ENCODE data around the gene ANAPC5. TPM values are rescaled to one million over a fixed set of nuclear protein-coding genes. Genes with fewer than 3 reads are reported as not detected.

ANAPC5 gene
- 94.1 TPM for polyA plus RNA-seq (2013, experiment 1 of 2)
- polyA plus RNA-seq (2013, experiment 2 of 2): 89.3 TPM

GRCh38 chr12:121351820-121352681, at the start of gene ANAPC5:
Gene ANAPC5 (minus strand): TSS chr12:121352411. CDS start chr12:121352340, 71 bp downstream.
- Histone ChIP-seq H3K9me3 (ENCODE audit: control insufficient read depth, low read length) (no peaks in the 10 kb centered on the region), H3K36me3 (ENCODE audit: control insufficient read depth, insufficient read depth, low read length) (peaks cover 7% of the 10 kb centered on the region), H3K4me3 (ENCODE audit: extremely low read depth, insufficient read depth, low read length, poor library complexity, severe bottlenecking) (peak within 1 kb of the TSS; percentile 85), H3K4me1 (ENCODE audit: control insufficient read depth, insufficient read depth, low read length, poor library complexity, severe bottlenecking) (no peaks in the 10 kb centered on the region), H3K27ac (ENCODE audit: low read depth, low read length, severe bottlenecking) (peak within 1 kb of the TSS; percentile 85)
- WGBS, 2 experiments (ENCODE audit: insufficient coverage in 2 of 2): 0% methylated on average over 39 to 46 of the region's 49 CpGs

DNA sequence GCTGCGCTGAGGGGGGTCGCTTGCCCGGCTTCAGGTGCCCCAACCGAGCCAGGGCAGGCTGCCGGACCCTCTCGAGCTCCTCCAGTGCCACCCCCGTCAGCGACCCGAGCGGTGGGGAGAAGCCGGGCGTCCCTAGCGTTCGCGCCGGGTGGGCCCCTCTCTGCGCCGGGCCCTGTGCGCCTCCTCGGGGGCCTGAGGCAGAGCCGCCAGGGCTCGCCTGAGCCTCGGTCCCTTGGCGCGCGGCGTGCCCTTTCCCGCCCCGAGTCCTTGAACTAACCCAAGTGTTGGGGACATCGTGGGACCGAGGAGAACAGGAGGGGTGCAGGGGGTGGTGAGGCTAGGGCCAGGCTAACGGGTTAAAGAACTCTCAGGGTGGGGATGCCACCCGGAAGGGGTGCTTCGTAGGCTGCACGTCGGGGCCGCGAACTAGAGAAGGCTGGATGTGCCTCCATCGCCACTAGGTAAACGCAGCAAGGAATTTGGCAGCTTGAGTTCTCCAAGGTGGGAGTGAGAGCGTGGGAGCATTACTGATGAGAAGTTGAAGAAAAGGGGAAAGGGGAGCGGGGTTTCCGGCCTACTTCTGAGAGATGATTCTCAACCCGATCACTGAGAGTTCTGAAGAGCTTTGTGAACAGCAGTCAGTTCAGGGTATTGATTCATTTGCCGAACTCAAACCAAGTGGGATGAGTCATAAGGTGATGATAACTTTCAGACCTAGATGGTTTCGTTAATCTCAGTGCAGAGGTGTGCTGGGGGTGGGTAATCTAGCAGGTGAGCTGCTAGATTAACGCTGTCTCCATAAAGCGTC, 48.3 kb upstream of the ANAPC5 start:
- Histone ChIP-seq H3K36me3 (ENCODE audit: control insufficient read depth, insufficient read depth, low read length) (peaks cover 22% of the 10 kb centered on the region), H3K4me1 (ENCODE audit: control insufficient read depth, insufficient read depth, low read length, poor library complexity, severe bottlenecking) (peaks cover 7% of the 10 kb centered on the region), H3K4me3 (ENCODE audit: extremely low read depth, insufficient read depth, low read length, poor library complexity, severe bottlenecking) (peak overlapping the region; percentile 90), H3K9me3 (ENCODE audit: control insufficient read depth, low read length) (no peaks in the 10 kb centered on the region), H3K27ac (ENCODE audit: low read depth, low read length, severe bottlenecking) (peak overlapping the region; percentile 71)
- WGBS, 2 experiments (ENCODE audit: insufficient coverage in 2 of 2): 1 to 3% methylated on average over 32 to 35 of the region's 48 CpGs

- H3K4me3 ChIP-seq (ENCODE audit: extremely low read depth, insufficient read depth, low read length, poor library complexity, severe bottlenecking): peak within 1 kb of the TSS; percentile 90
- 0 to 1% methylated on average over 53 to 56 of the region's 77 CpGs for whole genome bisulfite sequencing, 2 experiments (ENCODE audit: insufficient coverage in 2 of 2)
- peaks cover 7% of the 10 kb centered on the region for H3K4me1 ChIP-seq (ENCODE audit: control insufficient read depth, insufficient read depth, low read length, poor library complexity, severe bottlenecking)
- H3K36me3 ChIP-seq (ENCODE audit: control insufficient read depth, insufficient read depth, low read length): peaks cover 14% of the 10 kb centered on the region
- H3K9me3 ChIP-seq (ENCODE audit: control insufficient read depth, low read length): no peaks in the 10 kb centered on the region
- peak within 1 kb of the TSS; percentile 92 for H3K27ac ChIP-seq (ENCODE audit: low read depth, low read length, severe bottlenecking)
Observed at GRCh38 chr12:121399391-121400331, 47.5 kb upstream of the ANAPC5 start, which contains the start of gene RNF34. Gene RNF34 (plus strand): TSS chr12:121400118. CDS start chr12:121400213, 95 bp downstream.

- Histone ChIP-seq H3K4me3 (ENCODE audit: extremely low read depth, insufficient read depth, low read length, poor library complexity, severe bottlenecking) (no peak overlapping the region), H3K4me1 (ENCODE audit: control insufficient read depth, insufficient read depth, low read length, poor library complexity, severe bottlenecking) (peaks cover 7% of the 10 kb centered on the region), H3K9me3 (ENCODE audit: control insufficient read depth, low read length) (no peaks in the 10 kb centered on the region), H3K36me3 (ENCODE audit: control insufficient read depth, insufficient read depth, low read length) (peaks cover under 1% of the 10 kb centered on the region), H3K27ac (ENCODE audit: low read depth, low read length, severe bottlenecking) (no peak overlapping the region)
- WGBS, 2 experiments (ENCODE audit: insufficient coverage in 2 of 2): 93% methylated on average over 2 to 3 of the region's 5 CpGs
Observed at GRCh38 chr12:121398355-121398754, 46.1 kb upstream of the ANAPC5 start.

DNA sequence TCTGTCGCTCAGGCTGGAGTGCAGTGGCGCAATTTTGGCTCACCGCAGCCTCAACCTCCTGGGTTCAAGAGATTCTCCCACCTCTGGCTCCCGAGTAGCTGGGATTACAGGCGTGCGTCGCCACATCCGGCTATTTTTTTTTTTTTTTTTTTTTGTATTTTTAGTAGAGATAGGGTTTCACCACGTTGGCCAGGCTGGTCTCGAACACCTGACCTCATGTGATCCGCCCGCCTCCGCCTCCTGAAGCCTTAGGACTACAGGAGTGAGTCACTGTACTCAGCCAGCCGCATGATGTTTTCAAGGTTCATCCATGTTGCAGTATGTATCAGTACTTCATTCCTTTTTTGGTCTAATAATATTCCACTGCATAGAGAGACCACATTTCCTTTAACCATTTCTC, 45.3 kb upstream of the ANAPC5 start:
- no peak overlapping the region for H3K4me3 ChIP-seq (ENCODE audit: extremely low read depth, insufficient read depth, low read length, poor library complexity, severe bottlenecking)
- 97 to 98% methylated on average over 7 to 9 of the region's 14 CpGs for WGBS, 2 experiments (ENCODE audit: insufficient coverage in 2 of 2)
- no peaks in the 10 kb centered on the region for H3K9me3 ChIP-seq (ENCODE audit: control insufficient read depth, low read length)
- H3K4me1 ChIP-seq (ENCODE audit: control insufficient read depth, insufficient read depth, low read length, poor library complexity, severe bottlenecking): peaks cover 7% of the 10 kb centered on the region
- H3K27ac ChIP-seq (ENCODE audit: low read depth, low read length, severe bottlenecking): no peak overlapping the region
- H3K36me3 ChIP-seq (ENCODE audit: control insufficient read depth, insufficient read depth, low read length): no peaks in the 10 kb centered on the region

GRCh38 chr12:121392325-121392716, 40.1 kb upstream of the ANAPC5 start:
- 86% methylated on average over 1 of the region's 3 CpGs; no CpG with 5 or more reads in 1 of the 2 experiments for WGBS, 2 experiments (ENCODE audit: insufficient coverage in 2 of 2)
- Histone ChIP-seq H3K4me3 (ENCODE audit: extremely low read depth, insufficient read depth, low read length, poor library complexity, severe bottlenecking) (no peak overlapping the region), H3K27ac (ENCODE audit: low read depth, low read length, severe bottlenecking) (no peak overlapping the region), H3K9me3 (ENCODE audit: control insufficient read depth, low read length) (no peaks in the 10 kb centered on the region), H3K36me3 (ENCODE audit: control insufficient read depth, insufficient read depth, low read length) (no peaks in the 10 kb centered on the region), H3K4me1 (ENCODE audit: control insufficient read depth, insufficient read depth, low read length, poor library complexity, severe bottlenecking) (peaks cover 5% of the 10 kb centered on the region)

GRCh38 chr12:121391619-121392324, 39.6 kb upstream of the ANAPC5 start:
- no peak overlapping the region for H3K4me3 ChIP-seq (ENCODE audit: extremely low read depth, insufficient read depth, low read length, poor library complexity, severe bottlenecking)
- no peak overlapping the region for H3K27ac ChIP-seq (ENCODE audit: low read depth, low read length, severe bottlenecking)
- 94 to 95% methylated on average over 5 to 9 of the region's 10 CpGs for WGBS, 2 experiments (ENCODE audit: insufficient coverage in 2 of 2)

DNA sequence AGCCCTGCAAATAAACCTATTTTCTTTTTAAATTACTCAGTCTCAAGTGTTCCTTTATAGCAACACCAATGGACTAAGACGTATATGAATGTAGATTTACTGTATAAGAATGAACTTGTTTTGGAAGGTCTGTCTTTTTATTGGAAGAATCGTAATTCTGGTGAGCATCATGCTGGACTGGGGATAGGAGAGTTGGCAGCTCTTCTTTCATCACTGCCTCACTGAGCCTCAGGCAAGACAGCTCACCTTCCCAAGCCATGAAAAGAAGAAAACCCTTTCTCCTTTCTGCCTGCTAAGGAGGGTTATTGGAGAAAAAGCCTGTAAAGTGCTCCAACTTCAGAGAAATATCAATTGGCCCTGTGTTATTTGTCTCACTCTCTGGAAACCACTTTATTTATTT, 38.6 kb upstream of the ANAPC5 start:
- no peaks in the 10 kb centered on the region for H3K9me3 ChIP-seq (ENCODE audit: control insufficient read depth, low read length)
- H3K4me1 ChIP-seq (ENCODE audit: control insufficient read depth, insufficient read depth, low read length, poor library complexity, severe bottlenecking): peaks cover 5% of the 10 kb centered on the region
- WGBS, 2 experiments (ENCODE audit: insufficient coverage in 2 of 2): 80% methylated on average over 1 of the region's 2 CpGs; no CpG with 5 or more reads in 1 of the 2 experiments
- no peak overlapping the region for H3K4me3 ChIP-seq (ENCODE audit: extremely low read depth, insufficient read depth, low read length, poor library complexity, severe bottlenecking)
- no peak overlapping the region for H3K27ac ChIP-seq (ENCODE audit: low read depth, low read length, severe bottlenecking)
- H3K36me3 ChIP-seq (ENCODE audit: control insufficient read depth, insufficient read depth, low read length): no peaks in the 10 kb centered on the region

More at GRCh38 chr12:121391619-121392324, 39.6 kb upstream of the ANAPC5 start:
- Histone ChIP-seq H3K4me1 (ENCODE audit: control insufficient read depth, insufficient read depth, low read length, poor library complexity, severe bottlenecking) (peaks cover 5% of the 10 kb centered on the region), H3K36me3 (ENCODE audit: control insufficient read depth, insufficient read depth, low read length) (no peaks in the 10 kb centered on the region), H3K9me3 (ENCODE audit: control insufficient read depth, low read length) (no peaks in the 10 kb centered on the region)

DNA sequence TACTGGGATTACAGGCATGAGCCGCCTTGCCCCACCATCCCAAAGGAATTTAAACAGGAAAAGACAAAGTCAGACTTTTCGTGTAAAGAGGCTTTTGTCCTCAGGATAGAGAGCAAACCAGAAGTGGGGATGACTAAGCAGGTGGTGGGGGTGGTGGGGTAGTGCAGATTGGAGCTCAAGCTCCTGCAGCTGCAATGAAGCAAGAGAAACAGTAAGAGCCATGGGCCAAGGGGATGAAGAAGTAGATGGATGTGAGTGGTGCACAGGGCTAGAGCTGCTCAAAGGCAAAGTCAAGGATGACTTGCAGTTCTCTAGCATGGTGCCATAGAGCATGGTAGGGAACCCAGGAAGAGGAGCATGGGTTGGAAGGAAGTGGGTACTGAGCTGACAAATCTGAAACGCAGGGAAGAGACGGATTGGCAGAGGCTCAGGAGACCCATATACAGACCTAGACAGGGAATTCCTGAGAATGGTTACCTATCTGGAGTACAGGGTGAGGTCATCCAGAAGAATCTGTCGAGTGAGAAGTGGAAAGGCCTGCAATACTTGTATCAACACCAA, 36.3 kb upstream of the ANAPC5 start:
- Histone ChIP-seq H3K27ac (ENCODE audit: low read depth, low read length, severe bottlenecking) (peak overlapping the region; percentile 41), H3K4me3 (ENCODE audit: extremely low read depth, insufficient read depth, low read length, poor library complexity, severe bottlenecking) (no peak overlapping the region)
- WGBS, 2 experiments (ENCODE audit: insufficient coverage in 2 of 2): 75 to 76% methylated on average over 3 to 5 of the region's 5 CpGs

More for the DNA sequence above, 36.3 kb upstream of the ANAPC5 start:
- H3K9me3 ChIP-seq (ENCODE audit: control insufficient read depth, low read length): no peaks in the 10 kb centered on the region
- no peaks in the 10 kb centered on the region for H3K36me3 ChIP-seq (ENCODE audit: control insufficient read depth, insufficient read depth, low read length)
- peaks cover 5% of the 10 kb centered on the region for H3K4me1 ChIP-seq (ENCODE audit: control insufficient read depth, insufficient read depth, low read length, poor library complexity, severe bottlenecking)
